ENCODE measurements around the gene NFIA.

DNA sequence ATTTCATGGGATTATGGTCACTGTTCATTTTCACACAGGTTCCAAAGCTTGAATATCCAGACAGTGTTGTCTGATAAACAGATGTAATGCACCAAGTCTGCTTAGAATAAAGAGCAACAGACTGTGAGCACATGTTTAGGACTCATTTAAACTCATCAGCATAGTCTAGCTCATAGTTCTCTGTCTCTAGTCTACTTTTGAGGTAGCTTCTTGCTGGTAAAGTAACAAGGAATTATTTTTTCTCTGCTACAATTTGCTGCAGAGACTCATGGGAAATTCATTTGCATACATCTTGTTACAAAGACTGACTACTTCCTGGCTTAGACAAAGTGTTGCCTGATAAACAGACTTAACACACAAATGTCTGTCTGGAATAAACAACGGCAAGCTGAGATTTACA, 187.2 kb downstream of the NFIA start:
- TF ChIP-seq, protein P1, sequence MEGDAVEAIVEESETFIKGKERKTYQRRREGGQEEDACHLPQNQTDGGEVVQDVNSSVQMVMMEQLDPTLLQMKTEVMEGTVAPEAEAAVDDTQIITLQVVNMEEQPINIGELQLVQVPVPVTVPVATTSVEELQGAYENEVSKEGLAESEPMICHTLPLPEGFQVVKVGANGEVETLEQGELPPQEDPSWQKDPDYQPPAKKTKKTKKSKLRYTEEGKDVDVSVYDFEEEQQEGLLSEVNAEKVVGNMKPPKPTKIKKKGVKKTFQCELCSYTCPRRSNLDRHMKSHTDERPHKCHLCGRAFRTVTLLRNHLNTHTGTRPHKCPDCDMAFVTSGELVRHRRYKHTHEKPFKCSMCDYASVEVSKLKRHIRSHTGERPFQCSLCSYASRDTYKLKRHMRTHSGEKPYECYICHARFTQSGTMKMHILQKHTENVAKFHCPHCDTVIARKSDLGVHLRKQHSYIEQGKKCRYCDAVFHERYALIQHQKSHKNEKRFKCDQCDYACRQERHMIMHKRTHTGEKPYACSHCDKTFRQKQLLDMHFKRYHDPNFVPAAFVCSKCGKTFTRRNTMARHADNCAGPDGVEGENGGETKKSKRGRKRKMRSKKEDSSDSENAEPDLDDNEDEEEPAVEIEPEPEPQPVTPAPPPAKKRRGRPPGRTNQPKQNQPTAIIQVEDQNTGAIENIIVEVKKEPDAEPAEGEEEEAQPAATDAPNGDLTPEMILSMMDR (IDR thresholded peaks at IDR 0.05; ENCODE audit: low read length): no peak
- TF ChIP-seq EZH2 (optimal IDR thresholded peaks at IDR 0.05; ENCODE audit: low read depth, low read length): no peak
